ENCODE data around the gene OR7A17. TPM values are rescaled to one million over a fixed set of nuclear protein-coding genes. Genes with fewer than 3 reads are reported as not detected.

OR7A17 gene
- total and polyA plus RNA-seq, 2 donors (not counting 1 experiment from before 2014, with no cell fraction given), result not detected

- no peak within 1 kb of the TSS for H2AFZ ChIP-seq (ENCODE audit: low read length)
- no peaks in the 10 kb centered on the region for H4K20me1 ChIP-seq (ENCODE audit: control insufficient read depth, extremely low read depth, insufficient read depth, low read length)
- no peaks in the 10 kb centered on the region for H3K9me3 ChIP-seq (ENCODE audit: control insufficient read depth, insufficient read depth, low read depth, low read length)
- H3K4me1 ChIP-seq (ENCODE audit: control insufficient read depth, extremely low read depth, insufficient read depth, low read length), result no peaks in the 10 kb centered on the region
- H3K27me3 ChIP-seq (ENCODE audit: control insufficient read depth, insufficient read depth, low read length), result no peaks in the 10 kb centered on the region
- H3K4me2 ChIP-seq (ENCODE audit: extremely low read depth, insufficient read depth, low read length), result no peak within 1 kb of the TSS
- DNase-seq (ENCODE audit: low read depth in 2 of 2), result peak in 1 of 2 donors; percentile 2
- no peak within 1 kb of the TSS for H3K9ac ChIP-seq (ENCODE audit: insufficient read depth, low read length)
- no peaks in the 10 kb centered on the region for H3K79me2 ChIP-seq (ENCODE audit: control insufficient read depth, insufficient read depth, low read length)
- H3K36me3 ChIP-seq (ENCODE audit: control insufficient read depth, insufficient read depth, low read length), result no peaks in the 10 kb centered on the region
- TF ChIP-seq CTCF (conservative IDR thresholded peaks at IDR 0.05 in 1 of 2, IDR thresholded peaks at IDR 0.05 in 1 of 2; ENCODE audit: low read depth in 1 of 2, low read length in 2 of 2), result no peak
- no peak for TF ChIP-seq EZH2 (IDR thresholded peaks at IDR 0.05; ENCODE audit: low read length, missing control alignments)
- no peak within 1 kb of the TSS for H3K4me3 ChIP-seq (replicated peaks in 1 of 4; ENCODE audit: control extremely low read depth in 1 of 4, insufficient read depth in 1 of 4, low read depth in 3 of 4, low read length in 4 of 4)
- H3K27ac ChIP-seq (ENCODE audit: insufficient read depth, low read length), result no peak within 1 kb of the TSS
These were observed 50.9 kb downstream of the OR7A17 start, which contains the start of the genes OR7A5 and OR7C1 for GRCh38 chr19:14835011-14835410. TSS of gene OR7A5 (minus strand) at chr19:14835185. CDS start at chr19:14828241, 6,944 bp downstream. TSS of gene OR7C1 (minus strand) at chr19:14835185. CDS start at chr19:14800136, 35,049 bp downstream.

DNA sequence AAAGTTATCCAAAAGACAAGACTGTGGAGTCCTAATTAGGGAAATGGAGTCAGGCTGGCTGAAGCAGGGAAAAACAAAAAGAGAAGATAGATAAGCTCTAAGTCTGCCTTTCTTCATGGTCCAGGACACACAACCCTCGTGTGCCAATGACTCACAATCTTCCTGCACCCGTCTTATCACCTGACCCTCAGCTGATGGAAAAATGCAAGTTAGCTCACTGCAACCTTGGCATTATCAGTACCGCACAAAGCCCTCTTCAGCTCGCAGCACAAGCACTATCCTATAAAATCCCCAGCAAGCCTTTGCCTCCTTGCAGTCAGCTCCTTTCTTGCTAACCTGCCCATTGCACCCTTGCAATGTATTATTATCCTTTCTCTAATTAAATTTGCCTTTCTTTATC, 55.2 kb downstream of the OR7A17 start:
- H3K79me2 ChIP-seq (ENCODE audit: control insufficient read depth, insufficient read depth, low read length), result no peaks in the 10 kb centered on the region
- DNase-seq (ENCODE audit: low read depth in 2 of 2), result no peak
- H3K4me3 ChIP-seq (replicated peaks in 1 of 4; ENCODE audit: control extremely low read depth in 1 of 4, insufficient read depth in 1 of 4, low read depth in 3 of 4, low read length in 4 of 4), result no peak overlapping the region
- H3K36me3 ChIP-seq (ENCODE audit: control insufficient read depth, insufficient read depth, low read length), result no peaks in the 10 kb centered on the region
- no peak overlapping the region for H3K27ac ChIP-seq (ENCODE audit: insufficient read depth, low read length)
- no peaks in the 10 kb centered on the region for H4K20me1 ChIP-seq (ENCODE audit: control insufficient read depth, extremely low read depth, insufficient read depth, low read length)
- H3K4me1 ChIP-seq (ENCODE audit: control insufficient read depth, extremely low read depth, insufficient read depth, low read length), result no peaks in the 10 kb centered on the region
- H3K9me3 ChIP-seq (ENCODE audit: control insufficient read depth, insufficient read depth, low read depth, low read length), result no peaks in the 10 kb centered on the region
- no peaks in the 10 kb centered on the region for H3K27me3 ChIP-seq (ENCODE audit: control insufficient read depth, insufficient read depth, low read length)
- no peak overlapping the region for H3K9ac ChIP-seq (ENCODE audit: insufficient read depth, low read length)
- H3K4me2 ChIP-seq (ENCODE audit: extremely low read depth, insufficient read depth, low read length), result no peak overlapping the region
- TF ChIP-seq CTCF (conservative IDR thresholded peaks at IDR 0.05 in 1 of 2, IDR thresholded peaks at IDR 0.05 in 1 of 2; ENCODE audit: low read depth in 1 of 2, low read length in 2 of 2), result no peak
- TF ChIP-seq EZH2 (IDR thresholded peaks at IDR 0.05; ENCODE audit: low read length, missing control alignments), result no peak
- no peak overlapping the region for H2AFZ ChIP-seq (ENCODE audit: low read length)

Other genes starting within 250 kb of the OR7A17 start
- not detected in 2 replicates for gene ADGRE3, start 211.3 kb downstream of the OR7A17 start, total RNA-seq
- gene ADGRE3, start 211.3 kb downstream of the OR7A17 start, polyA plus RNA-seq, result not detected in 2 replicates
- gene ZNF333, start 196.1 kb downstream of the OR7A17 start, total RNA-seq, result 26.7 and 26.9 TPM in 2 replicates
- 7.2 and 10.0 TPM in 2 replicates for gene ZNF333, start 196.1 kb downstream of the OR7A17 start, polyA plus RNA-seq
- gene ADGRE2, start 107.6 kb downstream of the OR7A17 start, total RNA-seq, result under 0.01 TPM in 2 replicates
- 0.07 and 0.15 TPM in 2 replicates for gene ADGRE2, start 107.6 kb downstream of the OR7A17 start, polyA plus RNA-seq
- not detected in 2 replicates for gene OR7A5, start 50.9 kb downstream of the OR7A17 start, total RNA-seq
- gene OR7A5, start 50.9 kb downstream of the OR7A17 start, polyA plus RNA-seq, result not detected in 2 replicates
- not detected in 2 replicates for gene OR7C1, start 50.9 kb downstream of the OR7A17 start, total RNA-seq
- not detected in 2 replicates for gene OR7C1, start 50.9 kb downstream of the OR7A17 start, polyA plus RNA-seq
- not detected in 2 replicates for gene OR7A10, start 37.2 kb downstream of the OR7A17 start, total RNA-seq
- gene OR7A10, start 37.2 kb downstream of the OR7A17 start, polyA plus RNA-seq, result not detected in 2 replicates
- gene OR7C2, start 55.4 kb upstream of the OR7A17 start, total RNA-seq, result not detected in 2 replicates
- gene OR7C2, start 55.4 kb upstream of the OR7A17 start, polyA plus RNA-seq, result not detected in 2 replicates
- not detected in 2 replicates for gene SLC1A6, start 93.7 kb upstream of the OR7A17 start, total RNA-seq
- not detected in 2 replicates for gene SLC1A6, start 93.7 kb upstream of the OR7A17 start, polyA plus RNA-seq
- gene CASP14, start 163.3 kb upstream of the OR7A17 start, total RNA-seq, result not detected in 2 replicates
- gene CASP14, start 163.3 kb upstream of the OR7A17 start, polyA plus RNA-seq, result not detected in 2 replicates
- gene OR1I1, start 196.1 kb upstream of the OR7A17 start, total RNA-seq, result not detected in 2 replicates
- gene OR1I1, start 196.1 kb upstream of the OR7A17 start, polyA plus RNA-seq, result not detected in 2 replicates
- gene SYDE1, start 221.3 kb upstream of the OR7A17 start, total RNA-seq, result 17.5 and 21.0 TPM in 2 replicates
- 27.9 and 28.6 TPM in 2 replicates for gene SYDE1, start 221.3 kb upstream of the OR7A17 start, polyA plus RNA-seq